ENCODE data around the gene GAREM1.

Gene GAREM1

GRCh38 chr18:32439802-32440201, 30.9 kb downstream of the GAREM1 start:
- DNase-seq = no peak
- intact Hi-C loops (cut with DNase I; ENCODE audit: low total_unique reads) = no loop called here
- peaks cover 0 to 68% (median 17%) of the 10 kb centered on the region in 4 donors for H3K4me1 ChIP-seq

GRCh38 chr18:32439241-32439640, 31.4 kb downstream of the GAREM1 start:
- intact Hi-C loops (cut with DNase I; ENCODE audit: low total_unique reads) = no loop called here
- Histone ChIP-seq H3K9me3 (no peaks in the 10 kb centered on the region), H3K36me3 (no peaks in the 10 kb centered on the region), H3K4me1 (peaks cover 0 to 74% (median 16%) of the 10 kb centered on the region in 4 donors), H3K27ac (no peak overlapping the region), H3K4me3 (no peak overlapping the region), H3K27me3 (no peaks in the 10 kb centered on the region)
- no peak for TF ChIP-seq CTCF (IDR thresholded peaks at IDR 0.05)
- no peak for DNase-seq

More at GRCh38 chr18:32439802-32440201, 30.9 kb downstream of the GAREM1 start:
- Histone ChIP-seq H3K27me3 (no peaks in the 10 kb centered on the region), H3K36me3 (no peaks in the 10 kb centered on the region), H3K9me3 (no peaks in the 10 kb centered on the region), H3K27ac (no peak overlapping the region), H3K4me3 (no peak overlapping the region)
- TF ChIP-seq CTCF (IDR thresholded peaks at IDR 0.05) = no peak

GRCh38 chr18:32438173-32438572, 32.5 kb downstream of the GAREM1 start:
- no peak for TF ChIP-seq CTCF (IDR thresholded peaks at IDR 0.05)
- H3K4me1 ChIP-seq = peaks cover 0 to 77% (median 14%) of the 10 kb centered on the region in 4 donors
- H3K27me3 ChIP-seq = no peaks in the 10 kb centered on the region
- H3K27ac ChIP-seq = peak overlapping the region in 1 of 2 donors; percentile 60
- H3K36me3 ChIP-seq = no peaks in the 10 kb centered on the region
- H3K4me3 ChIP-seq = no peak overlapping the region
- intact Hi-C loops (cut with DNase I; ENCODE audit: low total_unique reads) = no loop called here
- H3K9me3 ChIP-seq = no peaks in the 10 kb centered on the region
- no peak for DNase-seq

- Histone ChIP-seq H3K4me1 (peaks cover 0 to 81% (median 14%) of the 10 kb centered on the region in 4 donors), H3K27ac (peak overlapping the region in 1 of 2 donors; percentile 60)
Measured at GRCh38 chr18:32437100-32437834, 33.4 kb downstream of the GAREM1 start.

GRCh38 chr18:32435631-32436500, 34.8 kb downstream of the GAREM1 start:
- intact Hi-C loops (cut with DNase I; ENCODE audit: low total_unique reads) = no loop called here
- no peak for DNase-seq
- Histone ChIP-seq H3K4me3 (no peak overlapping the region), H3K4me1 (peaks cover 0 to 69% (median 11%) of the 10 kb centered on the region in 4 donors), H3K27ac (peak overlapping the region in 1 of 2 donors; percentile 60), H3K36me3 (no peaks in the 10 kb centered on the region), H3K27me3 (no peaks in the 10 kb centered on the region), H3K9me3 (peaks cover 0 to 6% (median 0%) of the 10 kb centered on the region in 3 donors)
- no peak for TF ChIP-seq CTCF (IDR thresholded peaks at IDR 0.05)

More at GRCh38 chr18:32437100-32437834, 33.4 kb downstream of the GAREM1 start:
- Histone ChIP-seq H3K36me3 (no peaks in the 10 kb centered on the region), H3K9me3 (no peaks in the 10 kb centered on the region), H3K4me3 (no peak overlapping the region), H3K27me3 (no peaks in the 10 kb centered on the region)
- TF ChIP-seq CTCF (IDR thresholded peaks at IDR 0.05) = no peak
- intact Hi-C loops (cut with DNase I; ENCODE audit: low total_unique reads) = no loop called here
- no peak for DNase-seq

Measured in tibial artery (tissue), 4 donors.